Measurements from ENCODE around the gene SAP30. TPM values are rescaled to one million over a fixed set of nuclear protein-coding genes. Genes with fewer than 3 reads are reported as not detected.

Gene SAP30
- total and polyA plus RNA-seq, 9 of the 15 experiments (the other 6 are each of a cell fraction or from before 2014, with no cell fraction given), result 5.9 to 51.1 (median 32.6) TPM

Other genes starting within 250 kb of the SAP30 start
- gene GALNT7, start 202.1 kb upstream of the SAP30 start, total RNA-seq (2014; rRNA removed), result 17.7 and 19.4 TPM in 2 replicates
- gene GALNT7, start 202.1 kb upstream of the SAP30 start, total RNA-seq (2014; rRNA removed; fragmentation: Illumina TruSeq; extraction: Trizol), result 33.4 and 38.6 TPM in 2 replicates
- 31.8 and 38.7 TPM in 2 replicates for gene GALNT7, start 202.1 kb upstream of the SAP30 start, total RNA-seq (2015; rRNA removed; fragmentation: Illumina TruSeq; extraction: Trizol)
- 31.1 and 33.2 TPM in 2 replicates for gene GALNT7, start 202.1 kb upstream of the SAP30 start, total RNA-seq (2021)
- gene GALNT7, start 202.1 kb upstream of the SAP30 start, polyA plus RNA-seq (2011; rRNA removed), result 21.3 and 33.2 TPM in 2 replicates
- gene GALNT7, start 202.1 kb upstream of the SAP30 start, polyA plus RNA-seq (2014; fragmentation: Illumina TruSeq; extraction: Trizol), result 27.3 and 32.8 TPM in 2 replicates
- gene GALNT7, start 202.1 kb upstream of the SAP30 start, polyA plus RNA-seq (2014; fragmentation: Nextera tagmentation; extraction: Ambion mirVana), result 10 to 100 TPM; 16.7 to 26.1 TPM
- 21.1 and 21.6 TPM in 2 replicates for gene GALNT7, start 202.1 kb upstream of the SAP30 start, polyA plus RNA-seq (2014; rRNA removed)
- 443 and 555 TPM in 2 replicates for gene HMGB2, start 36.6 kb upstream of the SAP30 start, total RNA-seq (2014; rRNA removed)
- 683 and 814 TPM in 2 replicates for gene HMGB2, start 36.6 kb upstream of the SAP30 start, total RNA-seq (2014; rRNA removed; fragmentation: Illumina TruSeq; extraction: Trizol)
- gene HMGB2, start 36.6 kb upstream of the SAP30 start, total RNA-seq (2015; rRNA removed; fragmentation: Illumina TruSeq; extraction: Trizol), result 521 and 540 TPM in 2 replicates
- gene HMGB2, start 36.6 kb upstream of the SAP30 start, total RNA-seq (2021), result 283 and 309 TPM in 2 replicates
- 436 and 626 TPM in 2 replicates for gene HMGB2, start 36.6 kb upstream of the SAP30 start, polyA plus RNA-seq (2011; rRNA removed)
- gene HMGB2, start 36.6 kb upstream of the SAP30 start, polyA plus RNA-seq (2014; fragmentation: Illumina TruSeq; extraction: Trizol), result 656 and 724 TPM in 2 replicates
- 100 to 1,000 TPM; 596 to 814 TPM for gene HMGB2, start 36.6 kb upstream of the SAP30 start, polyA plus RNA-seq (2014; fragmentation: Nextera tagmentation; extraction: Ambion mirVana)
- gene HMGB2, start 36.6 kb upstream of the SAP30 start, polyA plus RNA-seq (2014; rRNA removed), result 678 and 822 TPM in 2 replicates
- gene SCRG1, start 28.2 kb downstream of the SAP30 start, total RNA-seq (2014; rRNA removed), result not detected in 2 replicates
- not detected in 2 replicates for gene SCRG1, start 28.2 kb downstream of the SAP30 start, total RNA-seq (2014; rRNA removed; fragmentation: Illumina TruSeq; extraction: Trizol)
- gene SCRG1, start 28.2 kb downstream of the SAP30 start, total RNA-seq (2015; rRNA removed; fragmentation: Illumina TruSeq; extraction: Trizol), result not detected in 2 replicates
- gene SCRG1, start 28.2 kb downstream of the SAP30 start, total RNA-seq (2021), result not detected in 2 replicates
- not detected in 2 replicates for gene SCRG1, start 28.2 kb downstream of the SAP30 start, polyA plus RNA-seq (2011; rRNA removed)
- not detected in 2 replicates for gene SCRG1, start 28.2 kb downstream of the SAP30 start, polyA plus RNA-seq (2014; fragmentation: Illumina TruSeq; extraction: Trizol)
- gene SCRG1, start 28.2 kb downstream of the SAP30 start, polyA plus RNA-seq (2014; fragmentation: Nextera tagmentation; extraction: Ambion mirVana), result under 1 TPM; 0.01 TPM
- gene SCRG1, start 28.2 kb downstream of the SAP30 start, polyA plus RNA-seq (2014; rRNA removed), result not detected in 2 replicates
- gene HAND2, start 159.3 kb downstream of the SAP30 start, total RNA-seq (2014; rRNA removed), result 11.8 and 12.8 TPM in 2 replicates
- gene HAND2, start 159.3 kb downstream of the SAP30 start, total RNA-seq (2014; rRNA removed; fragmentation: Illumina TruSeq; extraction: Trizol), result 3.0 and 3.3 TPM in 2 replicates
- 4.2 and 5.6 TPM in 2 replicates for gene HAND2, start 159.3 kb downstream of the SAP30 start, total RNA-seq (2015; rRNA removed; fragmentation: Illumina TruSeq; extraction: Trizol)
- 6.0 and 6.6 TPM in 2 replicates for gene HAND2, start 159.3 kb downstream of the SAP30 start, total RNA-seq (2021)
- 0.58 and 2.6 TPM in 2 replicates for gene HAND2, start 159.3 kb downstream of the SAP30 start, polyA plus RNA-seq (2011; rRNA removed)
- gene HAND2, start 159.3 kb downstream of the SAP30 start, polyA plus RNA-seq (2014; fragmentation: Illumina TruSeq; extraction: Trizol), result 4.9 and 6.4 TPM in 2 replicates
- 1 to 10 TPM; 1.7 to 2.0 TPM for gene HAND2, start 159.3 kb downstream of the SAP30 start, polyA plus RNA-seq (2014; fragmentation: Nextera tagmentation; extraction: Ambion mirVana)
- gene HAND2, start 159.3 kb downstream of the SAP30 start, polyA plus RNA-seq (2014; rRNA removed), result 4.9 and 6.6 TPM in 2 replicates